AG04449 (cell line): ENCODE results near the gene KRTAP29-1.

Source experiments
- CTCF ChIA-PET: fragments of 350-600 bp; formaldehyde crosslinking; extraction: SDS; loops from one replicate; lab custom pipeline; 2021; ENCODE audit warnings: antibody characterized with exemption; lab: Yijun Ruan, JAX
- POLR2A ChIA-PET: fragments of 400-600, 350-600 bp; formaldehyde crosslinking; extraction: SDS; loops from one replicate; lab custom pipeline; 2020; ENCODE audit warnings: antibody characterized with exemption, inconsistent platforms; lab: Yijun Ruan, JAX
- DNase-seq: peaks from one replicate; pipeline ENCODE4 v3.0.0-alpha.2; 2010; ENCODE audit warnings: low read depth, low spot score
- H3K4me3 ChIP-seq: 2 replicates; pipeline ENCODE4 v1.5.1; 2011; ENCODE audit warnings: low read depth, mild to moderate bottlenecking, control low read depth, low read length
- CTCF ChIP-seq: IDR thresholded peaks from one replicate; pipeline ENCODE4 v1.5.1; 2011; ENCODE audit warnings: mild to moderate bottlenecking, moderate library complexity, low read length, control low read depth, inconsistent platforms; ENCODE audit not compliant: insufficient read depth; ENCODE audit errors: missing control alignments

KRTAP29-1 gene

GRCh38 chr17:41329279-41329948, 26.8 kb upstream of the KRTAP29-1 start:
- POLR2A ChIA-PET = no interaction called here
- H3K4me3 ChIP-seq = no peak overlapping the region
- CTCF ChIA-PET = interaction anchor here (0.6 to 8.2 kb wide), 41 partner anchors 8 to 526 kb away, joined by 3 to 90 read pairs (median 4); partner anchors contain the start of genes KRTAP16-1, KRTAP17-1, KRTAP2-3 and KRTAP9-6
- DNase-seq = no peak
- peak; percentile 95 for TF ChIP-seq CTCF

GRCh38 chr17:41328207-41328606, 25.6 kb upstream of the KRTAP29-1 start:
- POLR2A ChIA-PET = no interaction called here
- H3K4me3 ChIP-seq = no peak overlapping the region
- no peak for TF ChIP-seq CTCF
- CTCF ChIA-PET = interaction anchor here (1.0 to 8.2 kb wide), 23 partner anchors 9 to 517 kb away, joined by 3 to 90 read pairs (median 5); partner anchors contain the start of gene KRTAP17-1
- DNase-seq = no peak

- TF ChIP-seq CTCF = no peak
- POLR2A ChIA-PET = no interaction called here
- H3K4me3 ChIP-seq = no peak overlapping the region
- DNase-seq = no peak
- CTCF ChIA-PET = interaction anchor here (1.0 to 8.2 kb wide), 14 partner anchors 9 to 471 kb away, joined by 3 to 90 read pairs (median 4); partner anchors contain the start of gene KRTAP17-1
Measured at GRCh38 chr17:41327411-41328120, 24.9 kb upstream of the KRTAP29-1 start.

GRCh38 chr17:41326173-41327145, 23.8 kb upstream of the KRTAP29-1 start:
- TF ChIP-seq CTCF = no peak
- ChIA-PET CTCF (no interaction called here), POLR2A (no interaction called here)
- no peak for DNase-seq
- no peak overlapping the region for H3K4me3 ChIP-seq

GRCh38 chr17:41325611-41326010, 23.0 kb upstream of the KRTAP29-1 start:
- no peak for DNase-seq
- ChIA-PET CTCF (no interaction called here), POLR2A (no interaction called here)
- no peak for TF ChIP-seq CTCF
- H3K4me3 ChIP-seq = no peak overlapping the region

- DNase-seq = no peak
- ChIA-PET CTCF (no interaction called here), POLR2A (no interaction called here)
- TF ChIP-seq CTCF = no peak
- no peak overlapping the region for H3K4me3 ChIP-seq
Measured at GRCh38 chr17:41325126-41325525, 22.5 kb upstream of the KRTAP29-1 start.
